ENCODE measurements around the gene BICD2.
A peak's percentile ranks its signal among the peaks of the same experiment; 100 is the strongest.
"Not testable (repeated sequence)": the region's sequence is repeated elsewhere in the genome, so short reads cannot be mapped to it uniquely, and the experiment has no call there.

The BICD2 gene

DNA sequence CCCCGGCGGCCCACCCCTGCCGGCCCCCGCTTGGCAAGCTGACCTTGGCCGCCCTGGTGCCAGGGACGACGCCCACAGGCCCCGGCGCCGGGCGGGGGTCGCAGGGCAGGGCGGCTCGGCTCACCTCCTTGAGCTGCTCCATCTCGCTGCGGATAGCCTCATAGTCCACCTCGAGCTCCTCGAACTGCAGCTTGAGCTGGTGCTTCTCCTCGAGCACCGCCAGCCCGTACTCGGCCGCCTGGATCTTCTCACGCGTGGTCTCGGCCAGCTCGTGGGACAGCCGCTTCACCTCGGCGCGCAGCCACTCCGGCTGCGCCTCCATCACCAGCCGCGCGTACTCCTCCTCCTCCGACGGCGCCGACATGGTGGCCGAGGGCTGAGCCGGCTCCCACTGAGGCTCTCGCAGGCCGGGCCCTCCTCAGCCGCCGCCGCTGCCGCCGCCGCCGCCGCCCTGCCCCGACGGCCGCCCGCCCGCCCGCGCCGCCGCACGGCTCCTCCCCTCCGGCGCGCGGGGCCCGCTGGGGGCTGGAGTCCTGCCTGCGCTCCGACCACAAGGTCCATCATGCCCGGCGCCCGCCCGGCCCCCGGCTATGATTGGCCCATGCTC is at the start of gene BICD2:
Gene BICD2 (minus strand): TSS at position 453 of the 607 bp plus-strand sequence. CDS start 89 bp downstream, at position 364.
- H3K4me3 ChIP-seq (ENCODE audit: low read length) = peak within 1 kb of the TSS; percentile 84
- peak within 1 kb of the TSS; percentile 99 for H3K27ac ChIP-seq (ENCODE audit: low read depth, low read length)
- H3K9ac ChIP-seq (ENCODE audit: low read length) = peak within 1 kb of the TSS; percentile 92
- H3K27me3 ChIP-seq (ENCODE audit: control insufficient read depth, insufficient read depth, low read length) = no peaks in the 10 kb centered on the region
- H3K4me1 ChIP-seq (ENCODE audit: control insufficient read depth, insufficient read depth, low read length) = peaks cover 21% of the 10 kb centered on the region
- H3K36me3 ChIP-seq (ENCODE audit: control insufficient read depth, insufficient read depth, low read length) = no peaks in the 10 kb centered on the region

DNA sequence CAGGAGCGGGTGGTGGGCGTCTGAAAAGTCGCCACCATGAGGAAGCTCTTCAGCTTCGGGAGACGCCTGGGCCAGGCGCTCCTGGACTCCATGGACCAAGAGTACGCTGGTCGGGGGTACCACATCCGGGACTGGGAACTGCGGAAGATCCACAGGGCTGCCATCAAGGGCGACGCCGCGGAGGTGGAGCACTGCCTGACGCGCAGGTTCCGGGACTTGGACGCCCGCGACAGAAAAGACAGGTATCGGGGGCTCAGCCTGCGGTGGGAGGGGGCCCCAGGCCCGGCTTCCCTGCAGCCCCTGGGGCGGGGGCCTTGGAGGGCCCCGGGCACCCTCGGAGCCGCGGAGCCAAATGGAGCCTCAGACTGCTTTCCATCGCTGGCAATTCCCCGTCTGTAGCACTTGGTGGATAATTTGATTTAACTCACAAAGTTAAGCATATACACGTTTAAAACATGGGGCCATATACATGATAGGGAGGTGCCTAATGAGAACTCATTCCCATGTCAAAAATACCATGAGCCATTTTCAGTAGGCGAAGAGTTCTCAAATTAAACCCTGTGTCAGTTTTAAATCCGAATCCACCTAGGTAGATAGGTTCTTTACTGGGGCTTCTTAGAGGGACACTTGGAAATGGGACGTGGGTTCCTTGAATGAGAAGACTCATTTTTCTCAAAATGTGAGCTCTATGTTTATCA is 45.1 kb upstream of the BICD2 start:
- not testable (repeated sequence) for H3K4me1 ChIP-seq (ENCODE audit: control insufficient read depth, insufficient read depth, low read length); H3K4me3 ChIP-seq (ENCODE audit: low read length); H3K36me3 ChIP-seq (ENCODE audit: control insufficient read depth, insufficient read depth, low read length); H3K27ac ChIP-seq (ENCODE audit: low read depth, low read length); H3K9ac ChIP-seq (ENCODE audit: low read length)
- H3K27me3 ChIP-seq (ENCODE audit: control insufficient read depth, insufficient read depth, low read length) = peaks cover 30% of the 10 kb centered on the region

DNA sequence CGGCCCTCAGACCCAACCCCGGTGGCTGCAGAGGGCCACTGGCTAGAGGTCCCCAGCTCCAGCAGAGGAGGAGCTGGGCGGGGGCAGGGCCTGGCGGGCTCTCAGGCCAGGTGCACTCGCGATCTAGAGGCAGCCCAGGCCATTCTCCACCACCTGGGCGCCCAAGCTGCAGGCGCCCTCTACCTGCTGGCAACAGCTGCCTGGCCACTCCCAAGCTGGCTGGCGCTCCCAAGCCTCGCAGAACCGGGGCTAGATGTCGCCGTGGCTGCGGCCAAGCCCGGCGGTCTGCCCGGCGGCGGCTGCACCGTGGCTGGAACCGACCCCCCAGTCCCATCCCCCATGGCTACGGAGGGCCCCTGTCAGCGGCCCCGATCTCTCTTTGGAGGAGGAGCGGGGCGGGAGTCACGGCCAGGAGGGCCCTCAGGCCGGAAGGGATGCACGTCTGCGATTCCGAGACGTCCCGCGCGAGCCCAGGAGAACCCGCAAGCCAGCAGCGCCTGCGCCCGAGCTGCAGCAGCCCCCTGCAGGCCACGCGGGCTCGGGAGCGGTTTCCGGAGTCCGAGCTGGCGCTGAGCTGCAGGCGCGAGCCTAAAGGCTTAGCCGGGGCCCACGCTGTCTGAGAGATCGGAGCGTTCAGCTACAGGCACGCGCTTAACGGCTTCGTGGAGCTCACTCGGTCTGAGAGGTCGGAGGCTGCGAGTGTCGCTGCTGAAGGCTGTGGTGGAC is 44.3 kb upstream of the BICD2 start:
- peak overlapping the region; percentile 43 for H3K4me3 ChIP-seq (ENCODE audit: low read length)
- H3K4me1 ChIP-seq (ENCODE audit: control insufficient read depth, insufficient read depth, low read length) = no peaks in the 10 kb centered on the region
- no peak overlapping the region for H3K9ac ChIP-seq (ENCODE audit: low read length)
- H3K36me3 ChIP-seq (ENCODE audit: control insufficient read depth, insufficient read depth, low read length) = no peaks in the 10 kb centered on the region
- H3K27me3 ChIP-seq (ENCODE audit: control insufficient read depth, insufficient read depth, low read length) = peaks cover 33% of the 10 kb centered on the region
- no peak overlapping the region for H3K27ac ChIP-seq (ENCODE audit: low read depth, low read length)

DNA sequence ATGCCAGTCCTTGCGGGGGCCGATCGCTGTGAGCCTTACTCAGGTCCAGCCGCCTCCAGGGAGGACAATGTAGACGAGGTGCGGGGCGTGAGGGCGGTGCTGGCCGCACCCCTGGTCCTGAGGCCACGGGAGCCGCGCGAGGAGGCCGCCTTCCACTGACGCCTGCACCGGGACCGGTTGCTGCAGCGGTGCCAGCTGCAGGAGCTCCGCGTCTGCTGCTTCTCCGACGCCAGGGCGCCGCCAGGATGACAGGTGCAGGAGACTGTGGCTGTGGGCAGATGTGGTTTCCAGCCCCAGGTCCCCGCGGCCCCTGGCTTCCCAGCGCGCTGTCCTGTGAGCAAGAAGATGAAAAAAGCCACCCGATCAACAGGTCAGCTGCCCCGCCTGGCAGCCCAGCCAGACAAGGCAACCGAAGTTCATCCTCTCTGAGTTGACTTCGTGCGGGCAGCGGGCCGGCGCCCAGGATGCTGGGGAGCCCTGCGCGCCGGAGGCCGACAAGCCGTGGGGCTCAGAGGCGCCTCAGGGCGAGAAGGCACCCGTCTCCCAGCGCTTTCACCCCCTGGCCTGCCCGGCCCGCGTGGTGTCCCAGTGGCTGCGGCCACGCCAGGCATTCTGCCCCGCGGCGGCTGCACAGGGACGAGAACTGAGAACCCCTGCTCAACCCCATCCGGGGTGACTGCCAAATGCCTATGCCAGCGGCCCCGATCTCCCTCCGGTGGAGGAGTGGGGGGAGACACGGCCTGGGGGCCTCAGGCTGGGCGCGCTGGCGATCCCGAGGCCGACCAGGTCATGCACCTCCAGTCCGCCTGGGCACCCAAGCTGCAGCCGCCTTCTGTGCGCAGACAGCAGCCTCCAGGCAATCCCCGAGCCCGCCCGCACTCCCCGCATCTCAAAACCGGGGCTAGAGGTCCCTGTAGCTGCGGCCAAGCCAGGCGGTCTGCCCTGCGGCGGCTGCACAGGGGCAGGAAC is 43.4 kb upstream of the BICD2 start:
- Histone ChIP-seq H3K4me1 (ENCODE audit: control insufficient read depth, insufficient read depth, low read length) (no peaks in the 10 kb centered on the region), H3K27me3 (ENCODE audit: control insufficient read depth, insufficient read depth, low read length) (peaks cover 33% of the 10 kb centered on the region), H3K36me3 (ENCODE audit: control insufficient read depth, insufficient read depth, low read length) (no peaks in the 10 kb centered on the region), H3K9ac (ENCODE audit: low read length) (no peak overlapping the region), H3K4me3 (ENCODE audit: low read length) (peak overlapping the region; percentile 43), H3K27ac (ENCODE audit: low read depth, low read length) (no peak overlapping the region)

DNA sequence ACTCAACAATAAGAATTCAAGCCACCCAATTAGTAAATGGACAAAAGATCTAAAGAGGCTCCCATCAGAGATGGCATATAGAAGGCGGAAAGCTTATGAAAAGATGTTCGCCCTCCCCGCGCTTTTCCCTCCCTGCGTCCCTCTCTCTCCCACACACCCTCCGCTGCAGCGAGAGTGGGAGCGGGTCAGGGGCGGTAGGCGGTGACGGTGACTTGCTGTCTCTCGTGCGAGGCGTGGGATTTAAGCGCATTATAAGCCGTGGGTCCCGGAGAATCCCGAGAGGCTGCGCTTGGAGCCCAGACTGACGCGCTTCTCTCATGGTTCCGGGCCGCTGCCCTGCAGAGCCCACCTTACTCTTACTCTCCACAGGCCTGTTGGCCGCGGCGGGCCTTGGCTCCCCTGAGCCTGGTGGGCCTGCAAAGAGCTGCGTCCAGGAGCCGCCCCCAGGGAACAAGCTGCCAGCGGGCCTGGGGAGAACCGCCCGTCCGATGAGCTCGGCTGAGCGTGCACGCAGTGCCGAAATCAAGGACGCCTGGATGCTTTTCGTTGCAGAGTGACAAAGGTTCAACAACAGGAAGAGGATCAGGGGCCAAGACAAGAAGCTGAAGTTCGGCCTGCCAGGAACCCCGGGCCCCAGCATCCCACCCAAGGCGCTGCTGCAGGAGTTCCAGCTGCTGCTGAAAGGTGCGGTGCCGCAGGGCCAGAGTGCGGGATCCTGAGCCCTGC is 42.6 kb upstream of the BICD2 start:
- Histone ChIP-seq H3K36me3 (ENCODE audit: control insufficient read depth, insufficient read depth, low read length) (no peaks in the 10 kb centered on the region), H3K4me1 (ENCODE audit: control insufficient read depth, insufficient read depth, low read length) (no peaks in the 10 kb centered on the region), H3K9ac (ENCODE audit: low read length) (no peak overlapping the region), H3K4me3 (ENCODE audit: low read length) (peak overlapping the region; percentile 10), H3K27ac (ENCODE audit: low read depth, low read length) (no peak overlapping the region), H3K27me3 (ENCODE audit: control insufficient read depth, insufficient read depth, low read length) (peaks cover 33% of the 10 kb centered on the region)

DNA sequence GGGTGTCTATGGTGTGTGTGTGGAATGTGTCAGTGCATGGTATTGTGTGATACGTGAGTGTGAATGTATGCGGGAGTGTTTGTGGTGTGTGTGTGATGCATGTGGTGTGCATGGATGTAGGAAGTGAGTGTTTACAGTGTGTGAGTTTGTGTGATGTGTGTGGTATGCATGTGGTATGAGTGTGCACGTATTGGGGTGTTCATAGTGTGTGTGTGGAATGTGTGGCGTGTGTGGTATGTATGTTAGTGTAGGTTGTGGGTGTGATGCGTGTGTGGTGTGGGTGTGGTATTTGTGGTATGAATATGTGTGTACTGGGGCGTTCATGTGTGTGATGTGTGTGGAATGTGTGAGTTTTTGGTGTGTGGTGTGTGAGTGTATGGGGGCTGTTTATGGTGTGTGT is 40.1 kb upstream of the BICD2 start:
- H3K27me3 ChIP-seq (ENCODE audit: control insufficient read depth, insufficient read depth, low read length) = peaks cover 32% of the 10 kb centered on the region
- no peak overlapping the region for H3K9ac ChIP-seq (ENCODE audit: low read length)
- no peaks in the 10 kb centered on the region for H3K36me3 ChIP-seq (ENCODE audit: control insufficient read depth, insufficient read depth, low read length)
- H3K4me3 ChIP-seq (ENCODE audit: low read length) = no peak overlapping the region
- H3K4me1 ChIP-seq (ENCODE audit: control insufficient read depth, insufficient read depth, low read length) = no peaks in the 10 kb centered on the region
- no peak overlapping the region for H3K27ac ChIP-seq (ENCODE audit: low read depth, low read length)

DNA sequence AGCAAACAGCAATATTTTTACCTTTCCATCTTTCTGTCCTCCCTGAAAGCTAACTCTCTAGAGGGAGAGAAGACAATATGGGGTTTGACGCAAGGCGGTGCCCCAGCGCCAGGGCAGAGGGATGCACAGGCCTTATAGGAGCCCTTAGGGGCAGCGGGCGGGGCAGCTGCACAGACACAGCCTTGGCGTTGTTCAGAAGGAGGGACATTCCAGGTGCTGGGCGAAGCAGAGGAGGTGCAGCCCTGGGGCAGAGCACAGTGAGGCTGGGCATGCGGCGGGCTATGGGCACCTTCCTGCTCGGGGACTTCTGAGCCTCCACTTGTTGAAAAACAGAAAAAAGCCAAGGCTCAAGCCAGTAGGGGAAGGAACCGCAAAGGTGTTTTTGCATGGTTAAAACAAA is 33.7 kb upstream of the BICD2 start:
- Histone ChIP-seq H3K36me3 (ENCODE audit: control insufficient read depth, insufficient read depth, low read length) (no peaks in the 10 kb centered on the region), H3K9ac (ENCODE audit: low read length) (no peak overlapping the region), H3K27me3 (ENCODE audit: control insufficient read depth, insufficient read depth, low read length) (no peaks in the 10 kb centered on the region), H3K4me1 (ENCODE audit: control insufficient read depth, insufficient read depth, low read length) (no peaks in the 10 kb centered on the region), H3K4me3 (ENCODE audit: low read length) (no peak overlapping the region), H3K27ac (ENCODE audit: low read depth, low read length) (no peak overlapping the region)

DNA sequence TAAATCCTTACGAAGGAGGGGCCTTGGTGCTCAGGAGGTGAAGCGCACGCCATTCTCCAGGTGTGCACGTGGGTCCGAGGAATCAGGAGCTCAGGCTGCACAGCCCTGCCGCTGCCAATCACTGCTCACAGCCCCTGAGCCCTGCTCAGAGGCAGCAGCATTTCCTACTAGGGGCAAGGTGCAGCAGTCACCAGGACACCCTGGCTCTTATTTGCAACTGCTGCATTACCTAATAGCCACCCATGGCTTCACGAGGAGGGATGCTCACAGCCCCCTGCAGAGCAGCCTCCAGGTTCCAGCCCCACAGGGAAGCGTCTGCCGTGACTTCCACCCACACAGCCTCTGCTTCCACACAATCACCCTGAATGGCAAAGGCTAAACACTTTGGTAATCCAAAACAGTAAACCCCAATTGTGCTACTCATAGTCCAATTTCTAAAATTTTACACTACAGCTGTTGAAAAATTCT is 31.7 kb upstream of the BICD2 start:
- not testable (repeated sequence) for H3K27ac ChIP-seq (ENCODE audit: low read depth, low read length)

DNA sequence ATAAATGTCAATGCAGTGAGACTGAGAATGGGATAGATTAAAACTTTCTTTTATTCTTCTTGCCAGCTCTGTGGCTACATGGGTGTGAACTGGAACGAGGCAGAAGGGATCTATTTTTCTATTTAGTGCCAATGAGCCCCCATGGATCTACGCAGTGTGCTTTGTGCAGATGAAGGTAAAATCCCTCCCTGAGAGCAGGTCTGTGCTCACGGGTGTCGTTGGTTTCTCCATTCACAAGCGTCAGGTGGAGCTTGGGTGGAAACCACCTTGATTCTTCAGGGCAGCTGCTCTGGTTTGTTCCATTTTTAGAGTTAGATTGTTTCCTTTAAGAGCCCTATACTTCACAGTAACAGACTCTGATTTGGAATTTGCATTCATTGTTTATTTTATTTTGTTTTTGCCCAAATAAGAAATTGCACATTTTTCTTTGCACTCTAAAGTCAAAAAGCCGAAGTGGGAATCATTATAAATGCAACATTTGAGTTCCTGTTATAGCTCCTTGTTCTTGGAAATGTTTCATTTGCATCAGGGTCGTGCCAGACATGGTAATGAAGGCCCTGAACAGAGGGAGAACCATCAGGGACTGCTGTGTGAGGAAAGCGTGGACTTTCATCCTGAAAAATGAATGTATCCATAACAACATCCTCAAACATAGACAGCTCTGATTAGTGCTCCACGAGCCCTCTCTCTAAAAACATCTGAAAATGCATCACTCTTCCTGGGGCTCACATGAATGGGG is 31.1 kb upstream of the BICD2 start:
- H3K27me3 ChIP-seq (ENCODE audit: control insufficient read depth, insufficient read depth, low read length) = no peaks in the 10 kb centered on the region
- no peak overlapping the region for H3K9ac ChIP-seq (ENCODE audit: low read length)
- no peak overlapping the region for H3K27ac ChIP-seq (ENCODE audit: low read depth, low read length)
- no peak overlapping the region for H3K4me3 ChIP-seq (ENCODE audit: low read length)
- no peaks in the 10 kb centered on the region for H3K4me1 ChIP-seq (ENCODE audit: control insufficient read depth, insufficient read depth, low read length)
- H3K36me3 ChIP-seq (ENCODE audit: control insufficient read depth, insufficient read depth, low read length) = no peaks in the 10 kb centered on the region

More for the DNA sequence above, 31.7 kb upstream of the BICD2 start:
- H3K27me3 ChIP-seq (ENCODE audit: control insufficient read depth, insufficient read depth, low read length); H3K9ac ChIP-seq (ENCODE audit: low read length); H3K4me1 ChIP-seq (ENCODE audit: control insufficient read depth, insufficient read depth, low read length); H3K36me3 ChIP-seq (ENCODE audit: control insufficient read depth, insufficient read depth, low read length); H3K4me3 ChIP-seq (ENCODE audit: low read length): not testable (repeated sequence)

DNA sequence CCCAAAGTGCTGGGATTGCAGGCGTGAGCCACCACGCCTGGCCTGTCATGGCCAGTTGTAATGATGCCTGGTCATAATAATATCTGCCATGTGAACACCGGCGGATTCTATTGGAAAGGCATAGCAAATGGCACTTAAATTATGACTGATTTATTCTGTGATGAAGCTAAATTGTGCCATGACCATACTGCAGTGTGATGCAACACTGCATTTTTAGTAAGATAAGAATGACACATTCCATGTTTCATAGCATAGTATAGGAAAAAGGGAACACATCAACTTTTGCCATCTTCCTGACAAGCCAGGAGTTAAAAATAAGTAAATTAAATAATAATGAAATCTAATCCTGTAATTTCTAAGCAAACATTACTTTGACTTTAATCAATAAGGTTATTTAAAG is 30.4 kb upstream of the BICD2 start:
- no peak overlapping the region for H3K9ac ChIP-seq (ENCODE audit: low read length)
- H3K36me3 ChIP-seq (ENCODE audit: control insufficient read depth, insufficient read depth, low read length) = no peaks in the 10 kb centered on the region
- H3K4me3 ChIP-seq (ENCODE audit: low read length) = no peak overlapping the region
- no peak overlapping the region for H3K27ac ChIP-seq (ENCODE audit: low read depth, low read length)
- no peaks in the 10 kb centered on the region for H3K27me3 ChIP-seq (ENCODE audit: control insufficient read depth, insufficient read depth, low read length)
- no peaks in the 10 kb centered on the region for H3K4me1 ChIP-seq (ENCODE audit: control insufficient read depth, insufficient read depth, low read length)

DNA sequence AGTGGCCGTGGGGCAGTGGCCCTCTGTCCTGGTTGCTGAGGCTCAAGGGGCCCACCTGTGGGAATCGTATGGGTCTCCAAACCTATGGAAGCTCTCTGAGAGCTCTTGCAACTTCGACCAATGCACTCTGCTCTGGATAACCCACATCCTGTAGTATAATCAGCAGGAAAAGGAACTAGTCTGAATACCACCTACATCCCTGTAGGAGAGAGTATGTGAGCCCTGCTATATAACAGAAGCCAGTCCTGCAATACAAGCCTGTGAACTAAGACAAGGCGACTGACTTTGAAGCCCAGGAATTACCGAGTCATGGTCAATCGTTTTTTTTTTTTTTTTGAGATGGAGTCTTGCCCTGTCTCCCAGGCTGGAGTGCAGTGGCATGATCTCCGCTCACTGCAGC is 29.8 kb upstream of the BICD2 start:
- H3K27me3 ChIP-seq (ENCODE audit: control insufficient read depth, insufficient read depth, low read length) = no peaks in the 10 kb centered on the region
- H3K36me3 ChIP-seq (ENCODE audit: control insufficient read depth, insufficient read depth, low read length) = no peaks in the 10 kb centered on the region
- H3K27ac ChIP-seq (ENCODE audit: low read depth, low read length) = no peak overlapping the region
- no peak overlapping the region for H3K9ac ChIP-seq (ENCODE audit: low read length)
- H3K4me1 ChIP-seq (ENCODE audit: control insufficient read depth, insufficient read depth, low read length) = no peaks in the 10 kb centered on the region
- H3K4me3 ChIP-seq (ENCODE audit: low read length) = no peak overlapping the region

Measured in rectal smooth muscle tissue (tissue), 1 donor.